ENCODE data around the gene UPK2.

Gene UPK2

DNA sequence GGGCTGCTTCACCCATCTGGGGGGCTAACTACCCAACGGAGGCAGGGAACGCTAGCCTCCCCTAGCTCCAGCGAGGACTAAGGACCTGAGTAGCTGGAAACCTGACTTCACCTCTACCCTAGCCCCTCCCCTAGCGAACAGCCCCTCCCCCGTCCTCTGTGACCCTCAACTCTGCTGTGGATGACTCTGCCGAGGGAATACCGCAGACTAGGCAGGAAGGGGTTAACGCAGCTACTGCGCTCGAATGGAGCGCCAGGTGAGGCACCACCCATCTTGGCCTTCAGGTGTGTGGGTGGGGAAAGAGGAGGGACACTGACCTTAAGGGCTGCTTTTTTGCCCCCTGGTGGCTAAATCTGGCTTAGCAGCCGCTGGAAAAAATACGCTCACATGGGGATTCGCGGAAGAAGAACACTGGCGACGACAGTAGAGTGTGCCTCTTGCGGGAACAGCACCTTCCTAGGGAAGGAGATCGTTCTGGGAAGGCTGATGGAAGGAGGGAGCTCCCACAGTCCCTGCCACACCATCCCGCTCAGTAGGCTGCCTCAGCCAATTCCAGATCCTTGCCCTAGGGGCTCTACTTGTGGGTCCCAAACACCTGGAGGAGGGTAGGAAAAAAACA lies 25.9 kb upstream of the UPK2 start (continued):
- TF ChIP-seq ZNF701 (tag by site-specific recombination; IDR thresholded peaks at IDR 0.05), result no peak
- TF ChIP-seq KLF8 (tag by site-specific recombination; IDR thresholded peaks at IDR 0.05), result peak; percentile 71
- TF ChIP-seq, protein P1, sequence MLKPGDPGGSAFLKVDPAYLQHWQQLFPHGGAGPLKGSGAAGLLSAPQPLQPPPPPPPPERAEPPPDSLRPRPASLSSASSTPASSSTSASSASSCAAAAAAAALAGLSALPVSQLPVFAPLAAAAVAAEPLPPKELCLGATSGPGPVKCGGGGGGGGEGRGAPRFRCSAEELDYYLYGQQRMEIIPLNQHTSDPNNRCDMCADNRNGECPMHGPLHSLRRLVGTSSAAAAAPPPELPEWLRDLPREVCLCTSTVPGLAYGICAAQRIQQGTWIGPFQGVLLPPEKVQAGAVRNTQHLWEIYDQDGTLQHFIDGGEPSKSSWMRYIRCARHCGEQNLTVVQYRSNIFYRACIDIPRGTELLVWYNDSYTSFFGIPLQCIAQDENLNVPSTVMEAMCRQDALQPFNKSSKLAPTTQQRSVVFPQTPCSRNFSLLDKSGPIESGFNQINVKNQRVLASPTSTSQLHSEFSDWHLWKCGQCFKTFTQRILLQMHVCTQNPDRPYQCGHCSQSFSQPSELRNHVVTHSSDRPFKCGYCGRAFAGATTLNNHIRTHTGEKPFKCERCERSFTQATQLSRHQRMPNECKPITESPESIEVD (tag by site-specific recombination; IDR thresholded peaks at IDR 0.05), result no peak
- TF ChIP-seq, protein P2, sequence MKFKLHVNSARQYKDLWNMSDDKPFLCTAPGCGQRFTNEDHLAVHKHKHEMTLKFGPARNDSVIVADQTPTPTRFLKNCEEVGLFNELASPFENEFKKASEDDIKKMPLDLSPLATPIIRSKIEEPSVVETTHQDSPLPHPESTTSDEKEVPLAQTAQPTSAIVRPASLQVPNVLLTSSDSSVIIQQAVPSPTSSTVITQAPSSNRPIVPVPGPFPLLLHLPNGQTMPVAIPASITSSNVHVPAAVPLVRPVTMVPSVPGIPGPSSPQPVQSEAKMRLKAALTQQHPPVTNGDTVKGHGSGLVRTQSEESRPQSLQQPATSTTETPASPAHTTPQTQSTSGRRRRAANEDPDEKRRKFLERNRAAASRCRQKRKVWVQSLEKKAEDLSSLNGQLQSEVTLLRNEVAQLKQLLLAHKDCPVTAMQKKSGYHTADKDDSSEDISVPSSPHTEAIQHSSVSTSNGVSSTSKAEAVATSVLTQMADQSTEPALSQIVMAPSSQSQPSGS (tag by site-specific recombination; IDR thresholded peaks at IDR 0.05; ENCODE audit: low read depth), result no peak
- TF ChIP-seq ZNF223 (tag by site-specific recombination; IDR thresholded peaks at IDR 0.05), result no peak
- TF ChIP-seq ZNF366 (tag by site-specific recombination; conservative IDR thresholded peaks at IDR 0.05), result no peak
- TF ChIP-seq, protein P3, sequence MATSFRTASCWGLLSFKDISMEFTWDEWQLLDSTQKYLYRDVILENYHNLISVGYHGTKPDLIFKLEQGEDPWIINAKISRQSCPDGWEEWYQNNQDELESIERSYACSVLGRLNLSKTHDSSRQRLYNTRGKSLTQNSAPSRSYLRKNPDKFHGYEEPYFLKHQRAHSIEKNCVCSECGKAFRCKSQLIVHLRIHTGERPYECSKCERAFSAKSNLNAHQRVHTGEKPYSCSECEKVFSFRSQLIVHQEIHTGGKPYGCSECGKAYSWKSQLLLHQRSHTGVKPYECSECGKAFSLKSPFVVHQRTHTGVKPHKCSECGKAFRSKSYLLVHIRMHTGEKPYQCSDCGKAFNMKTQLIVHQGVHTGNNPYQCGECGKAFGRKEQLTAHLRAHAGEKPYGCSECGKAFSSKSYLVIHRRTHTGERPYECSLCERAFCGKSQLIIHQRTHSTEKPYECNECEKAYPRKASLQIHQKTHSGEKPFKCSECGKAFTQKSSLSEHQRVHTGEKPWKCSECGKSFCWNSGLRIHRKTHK (tag by site-specific recombination; IDR thresholded peaks at IDR 0.05), result no peak
- peak; percentile 88 for TF ChIP-seq ZNF335 (tag by site-specific recombination; conservative IDR thresholded peaks at IDR 0.05)
- TF ChIP-seq ZBTB1 (tag by site-specific recombination; IDR thresholded peaks at IDR 0.05), result no peak
- TF ChIP-seq, protein P4, sequence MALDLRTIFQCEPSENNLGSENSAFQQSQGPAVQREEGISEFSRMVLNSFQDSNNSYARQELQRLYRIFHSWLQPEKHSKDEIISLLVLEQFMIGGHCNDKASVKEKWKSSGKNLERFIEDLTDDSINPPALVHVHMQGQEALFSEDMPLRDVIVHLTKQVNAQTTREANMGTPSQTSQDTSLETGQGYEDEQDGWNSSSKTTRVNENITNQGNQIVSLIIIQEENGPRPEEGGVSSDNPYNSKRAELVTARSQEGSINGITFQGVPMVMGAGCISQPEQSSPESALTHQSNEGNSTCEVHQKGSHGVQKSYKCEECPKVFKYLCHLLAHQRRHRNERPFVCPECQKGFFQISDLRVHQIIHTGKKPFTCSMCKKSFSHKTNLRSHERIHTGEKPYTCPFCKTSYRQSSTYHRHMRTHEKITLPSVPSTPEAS (tag by site-specific recombination; IDR thresholded peaks at IDR 0.05), result no peak
- TF ChIP-seq, protein P5, sequence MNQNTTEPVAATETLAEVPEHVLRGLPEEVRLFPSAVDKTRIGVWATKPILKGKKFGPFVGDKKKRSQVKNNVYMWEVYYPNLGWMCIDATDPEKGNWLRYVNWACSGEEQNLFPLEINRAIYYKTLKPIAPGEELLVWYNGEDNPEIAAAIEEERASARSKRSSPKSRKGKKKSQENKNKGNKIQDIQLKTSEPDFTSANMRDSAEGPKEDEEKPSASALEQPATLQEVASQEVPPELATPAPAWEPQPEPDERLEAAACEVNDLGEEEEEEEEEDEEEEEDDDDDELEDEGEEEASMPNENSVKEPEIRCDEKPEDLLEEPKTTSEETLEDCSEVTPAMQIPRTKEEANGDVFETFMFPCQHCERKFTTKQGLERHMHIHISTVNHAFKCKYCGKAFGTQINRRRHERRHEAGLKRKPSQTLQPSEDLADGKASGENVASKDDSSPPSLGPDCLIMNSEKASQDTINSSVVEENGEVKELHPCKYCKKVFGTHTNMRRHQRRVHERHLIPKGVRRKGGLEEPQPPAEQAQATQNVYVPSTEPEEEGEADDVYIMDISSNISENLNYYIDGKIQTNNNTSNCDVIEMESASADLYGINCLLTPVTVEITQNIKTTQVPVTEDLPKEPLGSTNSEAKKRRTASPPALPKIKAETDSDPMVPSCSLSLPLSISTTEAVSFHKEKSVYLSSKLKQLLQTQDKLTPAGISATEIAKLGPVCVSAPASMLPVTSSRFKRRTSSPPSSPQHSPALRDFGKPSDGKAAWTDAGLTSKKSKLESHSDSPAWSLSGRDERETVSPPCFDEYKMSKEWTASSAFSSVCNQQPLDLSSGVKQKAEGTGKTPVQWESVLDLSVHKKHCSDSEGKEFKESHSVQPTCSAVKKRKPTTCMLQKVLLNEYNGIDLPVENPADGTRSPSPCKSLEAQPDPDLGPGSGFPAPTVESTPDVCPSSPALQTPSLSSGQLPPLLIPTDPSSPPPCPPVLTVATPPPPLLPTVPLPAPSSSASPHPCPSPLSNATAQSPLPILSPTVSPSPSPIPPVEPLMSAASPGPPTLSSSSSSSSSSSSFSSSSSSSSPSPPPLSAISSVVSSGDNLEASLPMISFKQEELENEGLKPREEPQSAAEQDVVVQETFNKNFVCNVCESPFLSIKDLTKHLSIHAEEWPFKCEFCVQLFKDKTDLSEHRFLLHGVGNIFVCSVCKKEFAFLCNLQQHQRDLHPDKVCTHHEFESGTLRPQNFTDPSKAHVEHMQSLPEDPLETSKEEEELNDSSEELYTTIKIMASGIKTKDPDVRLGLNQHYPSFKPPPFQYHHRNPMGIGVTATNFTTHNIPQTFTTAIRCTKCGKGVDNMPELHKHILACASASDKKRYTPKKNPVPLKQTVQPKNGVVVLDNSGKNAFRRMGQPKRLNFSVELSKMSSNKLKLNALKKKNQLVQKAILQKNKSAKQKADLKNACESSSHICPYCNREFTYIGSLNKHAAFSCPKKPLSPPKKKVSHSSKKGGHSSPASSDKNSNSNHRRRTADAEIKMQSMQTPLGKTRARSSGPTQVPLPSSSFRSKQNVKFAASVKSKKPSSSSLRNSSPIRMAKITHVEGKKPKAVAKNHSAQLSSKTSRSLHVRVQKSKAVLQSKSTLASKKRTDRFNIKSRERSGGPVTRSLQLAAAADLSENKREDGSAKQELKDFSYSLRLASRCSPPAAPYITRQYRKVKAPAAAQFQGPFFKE (tag by site-specific recombination; IDR thresholded peaks at IDR 0.05; ENCODE audit: borderline replicate concordance), result no peak
- no peak for TF ChIP-seq ZNF530 (tag by site-specific recombination; IDR thresholded peaks at IDR 0.05; ENCODE audit: low read depth)
- TF ChIP-seq ZNF121 (tag by site-specific recombination; IDR thresholded peaks at IDR 0.05), result no peak
- TF ChIP-seq ZIC2 (tag by site-specific recombination; IDR thresholded peaks at IDR 0.05), result no peak
- no peak for TF ChIP-seq ZNF555 (tag by site-specific recombination; conservative IDR thresholded peaks at IDR 0.05)
- TF ChIP-seq, protein P6, sequence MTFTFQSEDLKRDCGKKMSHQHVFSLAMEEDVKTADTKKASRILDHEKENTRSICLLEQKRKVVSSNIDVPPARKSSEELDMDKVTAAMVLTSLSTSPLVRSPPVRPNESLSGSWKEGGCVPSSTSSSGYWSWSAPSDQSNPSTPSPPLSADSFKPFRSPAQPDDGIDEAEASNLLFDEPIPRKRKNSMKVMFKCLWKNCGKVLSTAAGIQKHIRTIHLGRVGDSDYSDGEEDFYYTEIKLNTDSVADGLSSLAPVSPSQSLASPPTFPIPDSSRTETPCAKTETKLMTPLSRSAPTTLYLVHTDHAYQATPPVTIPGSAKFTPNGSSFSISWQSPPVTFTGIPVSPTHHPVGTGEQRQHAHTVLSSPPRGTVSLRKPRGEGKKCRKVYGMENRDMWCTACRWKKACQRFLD (tag by site-specific recombination; IDR thresholded peaks at IDR 0.05), result no peak
- no peak for TF ChIP-seq ZNF585B (tag by site-specific recombination; IDR thresholded peaks at IDR 0.05)
- TF ChIP-seq, protein P7, sequence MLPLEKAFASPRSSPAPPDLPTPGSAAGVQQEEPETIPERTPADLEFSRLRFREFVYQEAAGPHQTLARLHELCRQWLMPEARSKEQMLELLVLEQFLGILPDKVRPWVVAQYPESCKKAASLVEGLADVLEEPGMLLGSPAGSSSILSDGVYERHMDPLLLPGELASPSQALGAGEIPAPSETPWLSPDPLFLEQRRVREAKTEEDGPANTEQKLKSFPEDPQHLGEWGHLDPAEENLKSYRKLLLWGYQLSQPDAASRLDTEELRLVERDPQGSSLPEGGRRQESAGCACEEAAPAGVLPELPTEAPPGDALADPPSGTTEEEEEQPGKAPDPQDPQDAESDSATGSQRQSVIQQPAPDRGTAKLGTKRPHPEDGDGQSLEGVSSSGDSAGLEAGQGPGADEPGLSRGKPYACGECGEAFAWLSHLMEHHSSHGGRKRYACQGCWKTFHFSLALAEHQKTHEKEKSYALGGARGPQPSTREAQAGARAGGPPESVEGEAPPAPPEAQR (tag by site-specific recombination; IDR thresholded peaks at IDR 0.05), result no peak
- TF ChIP-seq ZNF596 (tag by site-specific recombination; IDR thresholded peaks at IDR 0.05), result no peak
- peak; percentile 71 for TF ChIP-seq ZNF341 (tag by site-specific recombination; IDR thresholded peaks at IDR 0.05; ENCODE audit: low read depth)
- peak; percentile 80 for TF ChIP-seq GLIS2 (tag by site-specific recombination; IDR thresholded peaks at IDR 0.05)
- TF ChIP-seq GLI2 (tag by site-specific recombination; IDR thresholded peaks at IDR 0.05; ENCODE audit: borderline replicate concordance, low read depth), result no peak
- TF ChIP-seq ZNF785 (tag by site-specific recombination; IDR thresholded peaks at IDR 0.05), result no peak
- TF ChIP-seq, protein P8, sequence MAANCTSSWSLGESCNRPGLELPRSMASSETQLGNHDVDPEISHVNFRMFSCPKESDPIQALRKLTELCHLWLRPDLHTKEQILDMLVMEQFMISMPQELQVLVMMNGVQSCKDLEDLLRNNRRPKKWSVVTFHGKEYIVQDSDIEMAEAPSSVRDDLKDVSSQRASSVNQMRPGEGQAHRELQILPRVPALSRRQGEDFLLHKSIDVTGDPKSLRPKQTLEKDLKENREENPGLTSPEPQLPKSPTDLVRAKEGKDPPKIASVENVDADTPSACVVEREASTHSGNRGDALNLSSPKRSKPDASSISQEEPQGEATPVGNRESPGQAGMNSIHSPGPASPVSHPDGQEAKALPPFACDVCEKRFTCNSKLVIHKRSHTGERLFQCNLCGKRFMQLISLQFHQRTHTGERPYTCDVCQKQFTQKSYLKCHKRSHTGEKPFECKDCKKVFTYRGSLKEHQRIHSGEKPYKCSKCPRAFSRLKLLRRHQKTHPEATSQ (tag by site-specific recombination; IDR thresholded peaks at IDR 0.05), result no peak

Data from HEK293 (cell line).